GM23338 (cell line): Measurements from ENCODE around the gene FAM171A1. TPM values are rescaled to one million over a fixed set of nuclear protein-coding genes. Genes with fewer than 3 reads are reported as not detected.

ENCODE experiments used
- ATAC-seq: fragments of 200-7000 bp; cut with Tn5 transposase; 3 replicates; pipeline ENCODE4 v1.9.1; 2020
- DNase-seq: peaks from one replicate; pipeline ENCODE4 v3.0.0-alpha.2; 2015; ENCODE audit warnings: low spot score
- H2AFZ ChIP-seq: fragments of 200-600 bp; sonication (generic); 2 replicates; pipeline ENCODE4 v1.8.0; 2016; ENCODE audit warnings: antibody characterized with exemption, mild to moderate bottlenecking, moderate library complexity
- H3F3A ChIP-seq: fragments of 200-600 bp; sonication (generic); replicated peaks from 2 replicates; pipeline ENCODE4 v1.8.0; 2017; ENCODE audit warnings: antibody characterized with exemption, mixed run types, low read depth
- H3K27ac ChIP-seq: fragments of 200-600 bp; sonication (generic); 2 replicates; pipeline ENCODE4 v1.6.1; 2016; ENCODE audit warnings: low read depth
- H3K27me3 ChIP-seq: fragments of 200-600 bp; sonication (generic); 2 replicates; pipeline ENCODE4 v1.8.0; 2016; ENCODE audit warnings: mild to moderate bottlenecking, mixed run types, moderate library complexity; ENCODE audit not compliant: insufficient read depth
- H3K36me3 ChIP-seq: fragments of 200-600 bp; sonication (generic); 2 replicates; pipeline ENCODE4 v1.8.0; 2016; ENCODE audit warnings: mild to moderate bottlenecking; ENCODE audit not compliant: insufficient read depth
- H3K4me1 ChIP-seq: fragments of 200-600 bp; sonication (generic); 2 replicates; pipeline ENCODE4 v1.8.0; 2016; ENCODE audit warnings: mild to moderate bottlenecking, moderate library complexity; ENCODE audit not compliant: insufficient read depth
- H3K4me2 ChIP-seq: fragments of 200-600 bp; sonication (generic); 2 replicates; pipeline ENCODE4 v1.7.1; 2017; ENCODE audit warnings: mixed run types
- H3K4me3 ChIP-seq: fragments of 200-600 bp; sonication (generic); 2 replicates; pipeline ENCODE4 v1.6.1; 2016; ENCODE audit warnings: mixed run types
- H3K79me2 ChIP-seq: fragments of 200-600 bp; sonication (generic); replicated peaks from 2 replicates; pipeline ENCODE4 v1.8.0; 2017; ENCODE audit warnings: mild to moderate bottlenecking; ENCODE audit not compliant: insufficient read depth
- H3K9me2 ChIP-seq: fragments of 200-600 bp; sonication (generic); 2 replicates; pipeline ENCODE4 v1.8.0; 2017; ENCODE audit not compliant: insufficient read depth
- H4K20me1 ChIP-seq: fragments of 200-600 bp; sonication (generic); replicated peaks from 2 replicates; pipeline ENCODE4 v1.8.0; 2017; ENCODE audit warnings: mild to moderate bottlenecking; ENCODE audit not compliant: insufficient read depth
- H3K27ac Mint-ChIP-seq: 2 replicates; pipeline ENCODE4 v1.8.0; 2020; ENCODE audit warnings: inconsistent platforms, mild to moderate bottlenecking, moderate library complexity, mixed read lengths
- H3K27me3 Mint-ChIP-seq: 3 replicates; pipeline ENCODE4 v1.8.0; 2022; ENCODE audit warnings: low read depth, mild to moderate bottlenecking, moderate library complexity, mixed read lengths, inconsistent platforms; ENCODE audit not compliant: insufficient read depth, poor library complexity
- H3K36me3 Mint-ChIP-seq: 3 replicates; pipeline ENCODE4 v1.8.0; 2021; ENCODE audit warnings: low read depth, mild to moderate bottlenecking, inconsistent platforms, moderate library complexity, mixed read lengths
- H3K4me1 Mint-ChIP-seq: 3 replicates; pipeline ENCODE4 v1.8.0; 2020; ENCODE audit warnings: mild to moderate bottlenecking, inconsistent platforms, mixed read lengths
- H3K4me3 Mint-ChIP-seq: 3 replicates; pipeline ENCODE4 v1.8.0; 2021; ENCODE audit warnings: moderate library complexity, mild to moderate bottlenecking, inconsistent platforms, mixed read lengths
- H3K9me3 Mint-ChIP-seq: 3 replicates; pipeline ENCODE4 v1.8.0; 2020; ENCODE audit warnings: moderate library complexity, mild to moderate bottlenecking, inconsistent platforms, mixed read lengths
- CREB1 ChIP-seq: fragments of 250-450 bp; sonication (Bioruptor Pico); IDR thresholded peaks from 2 replicates; pipeline ENCODE4 v1.5.0; 2020; ENCODE audit warnings: low read depth, mild to moderate bottlenecking, moderate library complexity
- EZH2 ChIP-seq: fragments of 200-600 bp; sonication (generic); IDR thresholded peaks from one replicate; pipeline ENCODE4 v1.8.0; 2017; ENCODE audit warnings: antibody characterized with exemption, mild to moderate bottlenecking, low read depth; ENCODE audit not compliant: unreplicated experiment
- EZH2phosphoT487 ChIP-seq: fragments of 200-600 bp; sonication (generic); IDR thresholded peaks from one replicate; pipeline ENCODE4 v1.8.1; 2018; ENCODE audit warnings: antibody characterized with exemption; ENCODE audit not compliant: unreplicated experiment
- JUNB ChIP-seq: IDR thresholded peaks from one replicate; pipeline ENCODE4 v1.6.1; 2016; ENCODE audit warnings: antibody characterized with exemption; ENCODE audit not compliant: unreplicated experiment
- NANOG ChIP-seq: IDR thresholded peaks from 2 replicates; pipeline ENCODE4 v1.6.1; 2016; ENCODE audit warnings: antibody characterized with exemption, borderline replicate concordance
- POLR2AphosphoS5 ChIP-seq: IDR thresholded peaks from 2 replicates; pipeline ENCODE4 v1.6.1; 2016; ENCODE audit warnings: antibody characterized with exemption, low read depth
- STAT1 ChIP-seq: IDR thresholded peaks from one replicate; pipeline ENCODE4 v1.6.1; 2016; ENCODE audit warnings: antibody characterized with exemption; ENCODE audit not compliant: unreplicated experiment
- ZNF114 ChIP-seq: fragments of 250-450 bp; sonication (Bioruptor Pico); IDR thresholded peaks from 2 replicates; pipeline ENCODE4 v1.5.0; 2020; ENCODE audit warnings: mild to moderate bottlenecking, moderate library complexity
- ZNF331 ChIP-seq: fragments of 250-450 bp; sonication (Bioruptor Pico); IDR thresholded peaks from 2 replicates; pipeline ENCODE4 v1.5.0; 2020; ENCODE audit warnings: low read depth, mild to moderate bottlenecking, moderate library complexity
- polyA plus RNA-seq: library from polyadenylated mRNA; unstranded; fragments of >200 nt; fragmentation: Nextera tagmentation; extraction: Ambion mirVana; gene quantifications from 2 replicates; pipeline ENCODE4 v1.2.1, GENCODE V29; 2016
- total RNA-seq: library from RNA; depleted of rRNA; stranded (reverse); fragments of >200 nt; shearing (Covaris generic); gene quantifications from 2 replicates; pipeline ENCODE4 v1.2.3, GENCODE V29; 2014
- TF ChIP-seq, protein P1 (sequence below), 2 experiments: fragments of 200-600 bp in 1 of 2; sonication (generic) in 1 of 2; conservative IDR thresholded peaks; 2 replicates each; pipeline versions ENCODE4 v1.5.1 to v1.6.1; 2016 to 2017; ENCODE audit warnings: antibody characterized with exemption in 2 of 2, low read depth in 2 of 2, mild to moderate bottlenecking in 2 of 2, moderate library complexity in 1 of 2
- TF ChIP-seq, protein P2 (sequence below): IDR thresholded peaks from one replicate; pipeline ENCODE4 v1.6.1; 2018; ENCODE audit warnings: antibody characterized with exemption; ENCODE audit not compliant: unreplicated experiment
- TF ChIP-seq, protein P3 (sequence below): fragments of 250-450 bp; sonication (Bioruptor Pico); IDR thresholded peaks from 2 replicates; pipeline ENCODE4 v1.5.0; 2020; ENCODE audit warnings: mild to moderate bottlenecking, moderate library complexity
- TF ChIP-seq, protein P4 (sequence below): IDR thresholded peaks from 2 replicates; pipeline ENCODE4 v1.6.1; 2016; ENCODE audit warnings: antibody characterized with exemption

FAM171A1 gene
- total and polyA plus RNA-seq, 2 experiments from 2014 or later: 11.3 to 32.2 TPM

DNA sequence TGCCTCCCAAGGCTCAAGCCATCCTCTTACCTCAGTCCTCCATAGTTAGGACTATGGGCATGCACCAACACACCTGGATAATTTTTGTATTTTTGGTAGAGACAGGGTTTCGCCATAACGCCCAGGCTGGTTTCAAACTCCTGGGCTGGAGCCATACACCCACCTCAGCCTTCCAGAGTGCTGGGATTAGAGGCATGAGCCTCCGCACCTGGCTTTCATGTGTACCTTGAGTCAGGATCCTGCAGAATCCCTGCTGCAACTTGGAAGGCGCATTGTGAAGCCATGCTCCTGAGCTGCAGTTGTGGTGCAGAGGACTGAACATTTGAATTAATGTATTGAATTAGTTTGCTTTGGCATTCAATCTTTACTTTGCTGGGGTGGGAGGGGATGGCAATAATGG, 173.2 kb downstream of the FAM171A1 start:
- peaks cover 16% of the 10 kb centered on the region for H3K4me1 ChIP-seq
- ATAC-seq (no peak), DNase-seq (no peak)
- Mint-ChIP-seq H3K27ac (no peak overlapping the region), H3K9me3 (no peaks in the 10 kb centered on the region), H3K36me3 (no peaks in the 10 kb centered on the region), H3K4me3 (no peak overlapping the region), H3K4me1 (peaks cover 15% of the 10 kb centered on the region), H3K27me3 (peaks cover 4% of the 10 kb centered on the region)
- no peaks in the 10 kb centered on the region for H3K9me2 ChIP-seq
- TF ChIP-seq EZH2 (no peak), ZNF114 (CRISPR knock-in tag) (no peak), POLR2AphosphoS5 (no peak), STAT1 (no peak), CREB1 (CRISPR knock-in tag) (no peak), EZH2phosphoT487 (no peak), ZNF331 (no peak), JUNB (no peak), NANOG (no peak)
- TF ChIP-seq, protein P1, sequence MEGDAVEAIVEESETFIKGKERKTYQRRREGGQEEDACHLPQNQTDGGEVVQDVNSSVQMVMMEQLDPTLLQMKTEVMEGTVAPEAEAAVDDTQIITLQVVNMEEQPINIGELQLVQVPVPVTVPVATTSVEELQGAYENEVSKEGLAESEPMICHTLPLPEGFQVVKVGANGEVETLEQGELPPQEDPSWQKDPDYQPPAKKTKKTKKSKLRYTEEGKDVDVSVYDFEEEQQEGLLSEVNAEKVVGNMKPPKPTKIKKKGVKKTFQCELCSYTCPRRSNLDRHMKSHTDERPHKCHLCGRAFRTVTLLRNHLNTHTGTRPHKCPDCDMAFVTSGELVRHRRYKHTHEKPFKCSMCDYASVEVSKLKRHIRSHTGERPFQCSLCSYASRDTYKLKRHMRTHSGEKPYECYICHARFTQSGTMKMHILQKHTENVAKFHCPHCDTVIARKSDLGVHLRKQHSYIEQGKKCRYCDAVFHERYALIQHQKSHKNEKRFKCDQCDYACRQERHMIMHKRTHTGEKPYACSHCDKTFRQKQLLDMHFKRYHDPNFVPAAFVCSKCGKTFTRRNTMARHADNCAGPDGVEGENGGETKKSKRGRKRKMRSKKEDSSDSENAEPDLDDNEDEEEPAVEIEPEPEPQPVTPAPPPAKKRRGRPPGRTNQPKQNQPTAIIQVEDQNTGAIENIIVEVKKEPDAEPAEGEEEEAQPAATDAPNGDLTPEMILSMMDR (conservative IDR thresholded peaks at IDR 0.05; ENCODE audit: low read depth in 2 of 2): no peak
- TF ChIP-seq, protein P2, sequence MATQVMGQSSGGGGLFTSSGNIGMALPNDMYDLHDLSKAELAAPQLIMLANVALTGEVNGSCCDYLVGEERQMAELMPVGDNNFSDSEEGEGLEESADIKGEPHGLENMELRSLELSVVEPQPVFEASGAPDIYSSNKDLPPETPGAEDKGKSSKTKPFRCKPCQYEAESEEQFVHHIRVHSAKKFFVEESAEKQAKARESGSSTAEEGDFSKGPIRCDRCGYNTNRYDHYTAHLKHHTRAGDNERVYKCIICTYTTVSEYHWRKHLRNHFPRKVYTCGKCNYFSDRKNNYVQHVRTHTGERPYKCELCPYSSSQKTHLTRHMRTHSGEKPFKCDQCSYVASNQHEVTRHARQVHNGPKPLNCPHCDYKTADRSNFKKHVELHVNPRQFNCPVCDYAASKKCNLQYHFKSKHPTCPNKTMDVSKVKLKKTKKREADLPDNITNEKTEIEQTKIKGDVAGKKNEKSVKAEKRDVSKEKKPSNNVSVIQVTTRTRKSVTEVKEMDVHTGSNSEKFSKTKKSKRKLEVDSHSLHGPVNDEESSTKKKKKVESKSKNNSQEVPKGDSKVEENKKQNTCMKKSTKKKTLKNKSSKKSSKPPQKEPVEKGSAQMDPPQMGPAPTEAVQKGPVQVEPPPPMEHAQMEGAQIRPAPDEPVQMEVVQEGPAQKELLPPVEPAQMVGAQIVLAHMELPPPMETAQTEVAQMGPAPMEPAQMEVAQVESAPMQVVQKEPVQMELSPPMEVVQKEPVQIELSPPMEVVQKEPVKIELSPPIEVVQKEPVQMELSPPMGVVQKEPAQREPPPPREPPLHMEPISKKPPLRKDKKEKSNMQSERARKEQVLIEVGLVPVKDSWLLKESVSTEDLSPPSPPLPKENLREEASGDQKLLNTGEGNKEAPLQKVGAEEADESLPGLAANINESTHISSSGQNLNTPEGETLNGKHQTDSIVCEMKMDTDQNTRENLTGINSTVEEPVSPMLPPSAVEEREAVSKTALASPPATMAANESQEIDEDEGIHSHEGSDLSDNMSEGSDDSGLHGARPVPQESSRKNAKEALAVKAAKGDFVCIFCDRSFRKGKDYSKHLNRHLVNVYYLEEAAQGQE: no peak
- TF ChIP-seq, protein P3, sequence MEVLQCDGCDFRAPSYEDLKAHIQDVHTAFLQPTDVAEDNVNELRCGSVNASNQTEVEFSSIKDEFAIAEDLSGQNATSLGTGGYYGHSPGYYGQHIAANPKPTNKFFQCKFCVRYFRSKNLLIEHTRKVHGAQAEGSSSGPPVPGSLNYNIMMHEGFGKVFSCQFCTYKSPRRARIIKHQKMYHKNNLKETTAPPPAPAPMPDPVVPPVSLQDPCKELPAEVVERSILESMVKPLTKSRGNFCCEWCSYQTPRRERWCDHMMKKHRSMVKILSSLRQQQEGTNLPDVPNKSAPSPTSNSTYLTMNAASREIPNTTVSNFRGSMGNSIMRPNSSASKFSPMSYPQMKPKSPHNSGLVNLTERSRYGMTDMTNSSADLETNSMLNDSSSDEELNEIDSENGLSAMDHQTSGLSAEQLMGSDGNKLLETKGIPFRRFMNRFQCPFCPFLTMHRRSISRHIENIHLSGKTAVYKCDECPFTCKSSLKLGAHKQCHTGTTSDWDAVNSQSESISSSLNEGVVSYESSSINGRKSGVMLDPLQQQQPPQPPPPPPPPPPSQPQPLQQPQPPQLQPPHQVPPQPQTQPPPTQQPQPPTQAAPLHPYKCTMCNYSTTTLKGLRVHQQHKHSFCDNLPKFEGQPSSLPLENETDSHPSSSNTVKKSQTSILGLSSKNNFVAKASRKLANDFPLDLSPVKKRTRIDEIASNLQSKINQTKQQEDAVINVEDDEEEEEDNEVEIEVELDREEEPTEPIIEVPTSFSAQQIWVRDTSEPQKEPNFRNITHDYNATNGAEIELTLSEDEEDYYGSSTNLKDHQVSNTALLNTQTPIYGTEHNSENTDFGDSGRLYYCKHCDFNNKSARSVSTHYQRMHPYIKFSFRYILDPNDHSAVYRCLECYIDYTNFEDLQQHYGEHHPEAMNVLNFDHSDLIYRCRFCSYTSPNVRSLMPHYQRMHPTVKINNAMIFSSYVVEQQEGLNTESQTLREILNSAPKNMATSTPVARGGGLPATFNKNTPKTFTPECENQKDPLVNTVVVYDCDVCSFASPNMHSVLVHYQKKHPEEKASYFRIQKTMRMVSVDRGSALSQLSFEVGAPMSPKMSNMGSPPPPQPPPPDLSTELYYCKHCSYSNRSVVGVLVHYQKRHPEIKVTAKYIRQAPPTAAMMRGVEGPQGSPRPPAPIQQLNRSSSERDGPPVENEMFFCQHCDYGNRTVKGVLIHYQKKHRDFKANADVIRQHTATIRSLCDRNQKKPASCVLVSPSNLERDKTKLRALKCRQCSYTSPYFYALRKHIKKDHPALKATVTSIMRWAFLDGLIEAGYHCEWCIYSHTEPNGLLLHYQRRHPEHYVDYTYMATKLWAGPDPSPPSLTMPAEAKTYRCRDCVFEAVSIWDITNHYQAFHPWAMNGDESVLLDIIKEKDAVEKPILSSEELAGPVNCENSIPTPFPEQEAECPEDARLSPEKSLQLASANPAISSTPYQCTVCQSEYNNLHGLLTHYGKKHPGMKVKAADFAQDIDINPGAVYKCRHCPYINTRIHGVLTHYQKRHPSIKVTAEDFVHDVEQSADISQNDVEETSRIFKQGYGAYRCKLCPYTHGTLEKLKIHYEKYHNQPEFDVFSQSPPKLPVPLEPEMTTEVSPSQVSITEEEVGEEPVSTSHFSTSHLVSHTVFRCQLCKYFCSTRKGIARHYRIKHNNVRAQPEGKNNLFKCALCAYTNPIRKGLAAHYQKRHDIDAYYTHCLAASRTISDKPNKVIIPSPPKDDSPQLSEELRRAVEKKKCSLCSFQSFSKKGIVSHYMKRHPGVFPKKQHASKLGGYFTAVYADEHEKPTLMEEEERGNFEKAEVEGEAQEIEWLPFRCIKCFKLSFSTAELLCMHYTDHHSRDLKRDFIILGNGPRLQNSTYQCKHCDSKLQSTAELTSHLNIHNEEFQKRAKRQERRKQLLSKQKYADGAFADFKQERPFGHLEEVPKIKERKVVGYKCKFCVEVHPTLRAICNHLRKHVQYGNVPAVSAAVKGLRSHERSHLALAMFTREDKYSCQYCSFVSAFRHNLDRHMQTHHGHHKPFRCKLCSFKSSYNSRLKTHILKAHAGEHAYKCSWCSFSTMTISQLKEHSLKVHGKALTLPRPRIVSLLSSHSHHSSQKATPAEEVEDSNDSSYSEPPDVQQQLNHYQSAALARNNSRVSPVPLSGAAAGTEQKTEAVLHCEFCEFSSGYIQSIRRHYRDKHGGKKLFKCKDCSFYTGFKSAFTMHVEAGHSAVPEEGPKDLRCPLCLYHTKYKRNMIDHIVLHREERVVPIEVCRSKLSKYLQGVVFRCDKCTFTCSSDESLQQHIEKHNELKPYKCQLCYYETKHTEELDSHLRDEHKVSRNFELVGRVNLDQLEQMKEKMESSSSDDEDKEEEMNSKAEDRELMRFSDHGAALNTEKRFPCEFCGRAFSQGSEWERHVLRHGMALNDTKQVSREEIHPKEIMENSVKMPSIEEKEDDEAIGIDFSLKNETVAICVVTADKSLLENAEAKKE (CRISPR knock-in tag): no peak
- TF ChIP-seq, protein P4, sequence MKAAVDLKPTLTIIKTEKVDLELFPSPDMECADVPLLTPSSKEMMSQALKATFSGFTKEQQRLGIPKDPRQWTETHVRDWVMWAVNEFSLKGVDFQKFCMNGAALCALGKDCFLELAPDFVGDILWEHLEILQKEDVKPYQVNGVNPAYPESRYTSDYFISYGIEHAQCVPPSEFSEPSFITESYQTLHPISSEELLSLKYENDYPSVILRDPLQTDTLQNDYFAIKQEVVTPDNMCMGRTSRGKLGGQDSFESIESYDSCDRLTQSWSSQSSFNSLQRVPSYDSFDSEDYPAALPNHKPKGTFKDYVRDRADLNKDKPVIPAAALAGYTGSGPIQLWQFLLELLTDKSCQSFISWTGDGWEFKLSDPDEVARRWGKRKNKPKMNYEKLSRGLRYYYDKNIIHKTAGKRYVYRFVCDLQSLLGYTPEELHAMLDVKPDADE: no peak
- no peaks in the 10 kb centered on the region for H3K36me3 ChIP-seq
- H3K79me2 ChIP-seq: no peaks in the 10 kb centered on the region
- no peak overlapping the region for H2AFZ ChIP-seq
- no peak overlapping the region for H3K27ac ChIP-seq
- no peak overlapping the region for H3K4me2 ChIP-seq
- H3K27me3 ChIP-seq: no peaks in the 10 kb centered on the region
- H4K20me1 ChIP-seq: no peaks in the 10 kb centered on the region
- H3K4me3 ChIP-seq: no peak overlapping the region
- H3F3A ChIP-seq: no peaks in the 10 kb centered on the region
